Hypothalamus (tissue), 51 donors: ENCODE results near the gene METTL9.
"Not testable (repeated sequence)": the region's sequence is repeated elsewhere in the genome, so short reads cannot be mapped to it uniquely, and the experiment has no call there.

Experiments
- DNase-seq, 51 donors: peaks; one replicate each; lab custom pipeline; 2025; lab: John Stamatoyannopoulos, UW

Gene METTL9

DNA sequence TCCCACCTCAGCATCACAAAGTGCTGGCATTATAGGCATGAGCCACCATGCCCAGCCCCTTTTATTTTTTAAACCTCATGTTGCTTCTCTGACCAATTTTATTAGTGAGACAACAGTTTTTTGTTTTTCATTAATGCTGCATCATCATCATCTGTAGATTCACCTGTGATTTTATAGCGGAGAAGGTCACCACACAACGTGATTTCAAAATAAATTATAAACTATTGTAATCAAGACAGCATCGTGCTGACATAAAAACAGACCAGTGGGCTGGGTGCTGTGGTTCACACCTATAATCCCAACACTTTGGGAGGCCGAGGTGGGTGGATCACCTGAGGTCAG, 28.7 kb upstream of the METTL9 start:
- no peak for DNase-seq

- not testable (repeated sequence) for DNase-seq
Measured at GRCh38 chr16:21573506-21573905, 25.9 kb upstream of the METTL9 start.

- DNase-seq: no peak
Measured at GRCh38 chr16:21574372-21574771, 25.0 kb upstream of the METTL9 start.

DNA sequence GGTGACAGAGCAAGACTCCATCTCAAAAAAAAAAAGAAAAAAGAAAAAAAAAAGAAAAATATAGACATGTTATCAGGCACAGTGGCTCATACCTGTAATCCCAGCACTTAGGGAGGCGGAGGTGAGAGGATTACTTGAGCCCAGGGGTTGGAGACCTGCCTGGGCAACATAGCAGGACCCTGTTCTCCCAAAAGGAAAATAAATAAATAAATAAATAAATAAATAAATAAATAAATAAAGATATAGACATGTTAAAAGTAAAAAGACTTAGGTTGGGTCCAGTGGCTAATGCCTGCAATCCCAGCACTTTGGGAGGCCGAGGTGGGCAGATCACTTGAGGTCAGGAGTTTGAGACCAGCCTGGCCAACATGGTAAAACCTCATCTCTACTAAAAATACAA, 23.1 kb upstream of the METTL9 start:
- not testable (repeated sequence) for DNase-seq

DNA sequence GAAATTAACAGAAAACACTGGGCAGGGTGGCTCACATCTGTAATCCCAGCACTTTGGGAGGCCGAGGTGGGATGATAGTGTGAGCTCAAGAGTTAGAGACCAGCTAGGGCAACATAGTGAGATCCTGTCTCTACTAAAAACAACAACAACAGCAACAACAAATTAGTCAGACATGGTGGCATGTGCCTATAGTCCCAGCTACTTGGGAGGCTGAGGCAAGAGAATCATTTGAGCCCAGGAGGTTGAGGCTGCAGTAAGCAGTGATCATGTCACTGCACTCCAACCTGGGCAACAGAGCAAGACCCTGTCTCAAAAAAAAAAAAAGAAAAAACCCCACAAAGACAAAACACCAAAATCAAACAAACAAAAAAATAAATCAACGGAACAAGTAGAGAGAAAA, 21.9 kb upstream of the METTL9 start:
- DNase-seq: not testable (repeated sequence)

DNA sequence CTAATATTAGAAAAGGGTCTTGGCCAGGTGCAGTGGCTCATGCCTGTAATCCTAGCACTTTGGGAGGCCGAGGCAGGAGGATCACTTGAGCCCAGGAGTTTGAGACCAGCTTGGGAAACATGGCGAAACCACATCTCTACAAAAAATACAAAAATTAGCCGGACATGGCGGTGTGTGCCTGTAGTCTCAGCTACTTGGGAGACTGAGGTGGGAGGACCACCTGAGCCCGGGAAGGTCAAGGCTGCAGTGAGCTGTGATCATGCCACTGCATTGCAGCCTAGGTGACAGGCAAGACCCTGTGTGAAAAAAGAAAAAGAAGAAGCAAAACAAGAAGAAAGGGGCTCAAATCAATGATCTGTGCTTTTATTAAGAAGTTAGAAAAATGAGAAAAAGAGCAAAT, 21.1 kb upstream of the METTL9 start:
- DNase-seq: not testable (repeated sequence)

DNA sequence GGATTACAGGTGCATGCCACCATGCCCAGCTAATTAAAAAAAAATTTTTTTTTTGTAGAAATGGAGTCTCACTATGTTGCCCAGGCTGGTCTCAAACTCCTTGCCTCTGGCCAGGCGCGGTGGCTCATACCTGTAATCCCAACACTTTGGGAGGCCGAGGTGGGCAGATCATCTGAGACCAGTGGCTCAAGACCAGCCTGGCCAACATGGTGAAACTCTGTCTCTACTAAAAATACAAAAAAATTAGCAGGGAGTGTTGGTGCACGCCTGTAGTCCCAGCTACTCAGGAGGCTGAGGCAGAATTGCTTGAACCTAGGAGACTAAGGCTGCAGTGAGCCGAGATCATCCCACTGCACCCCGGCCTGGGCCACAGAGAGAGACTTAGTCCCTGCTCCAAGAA, 19.2 kb upstream of the METTL9 start:
- not testable (repeated sequence) for DNase-seq

GRCh38 chr16:21580807-21581206, 18.6 kb upstream of the METTL9 start:
- DNase-seq: no peak

DNA sequence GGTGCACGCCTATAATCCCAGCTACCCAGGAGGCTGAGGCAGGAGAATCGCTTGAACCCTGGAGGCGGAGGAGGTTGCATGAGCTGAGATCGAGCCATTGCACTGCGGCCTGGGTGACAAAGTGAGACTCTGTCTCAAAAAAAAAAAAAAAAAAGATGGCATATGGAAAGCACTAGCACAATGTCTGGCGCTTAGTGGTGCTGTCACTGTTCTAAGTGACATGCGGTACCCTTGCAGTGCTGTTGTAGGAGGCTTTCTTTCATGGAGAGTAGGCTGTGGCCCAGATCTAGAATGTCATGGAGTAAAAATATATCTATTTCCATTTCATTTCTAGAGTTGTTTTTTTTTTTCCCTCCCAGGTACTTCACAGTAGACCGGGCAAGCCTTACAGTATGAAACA, 14.6 kb upstream of the METTL9 start:
- DNase-seq: no peak

GRCh38 chr16:21588593-21588992, 10.8 kb upstream of the METTL9 start:
- not testable (repeated sequence) for DNase-seq

DNA sequence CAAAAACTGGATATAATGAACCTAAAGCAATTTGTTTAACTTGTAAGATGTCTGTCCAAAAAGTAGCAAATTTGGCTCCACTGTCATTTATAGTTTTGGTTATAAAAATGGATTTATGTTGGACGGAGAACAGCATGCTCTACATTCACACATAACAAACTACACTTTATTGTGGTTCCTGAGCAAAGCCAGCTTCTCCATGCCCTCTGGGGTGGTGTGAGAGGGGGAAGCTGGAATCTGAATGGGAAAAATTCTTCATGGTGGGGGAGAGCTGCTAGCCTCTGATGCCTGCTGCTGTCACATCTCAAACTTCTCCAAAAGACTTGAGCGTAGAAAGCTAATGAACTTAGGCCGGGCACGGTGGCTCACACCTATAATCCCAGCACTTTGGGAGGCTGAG, 9.8 kb upstream of the METTL9 start:
- DNase-seq: no peak

- DNase-seq: no peak
Measured at GRCh38 chr16:21590287-21590686, 9.1 kb upstream of the METTL9 start.

DNA sequence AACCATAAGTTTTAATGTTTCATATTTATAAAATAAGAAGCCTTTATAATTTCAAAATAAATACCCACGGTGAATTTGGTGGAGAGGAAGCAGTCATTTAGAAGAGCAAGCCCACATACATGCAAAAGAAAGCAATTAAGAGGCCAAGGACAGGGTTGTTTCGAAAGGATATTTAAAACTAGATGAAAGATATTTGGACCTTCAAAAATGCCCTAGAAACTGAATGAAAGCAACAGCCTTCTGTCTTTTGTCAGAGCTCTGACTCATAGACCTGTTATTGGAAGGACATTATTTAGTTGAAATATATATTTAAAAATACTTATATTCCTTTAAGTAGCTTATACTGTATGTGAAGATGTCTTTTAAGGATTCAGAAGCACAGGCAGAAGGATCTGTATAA, 8.6 kb upstream of the METTL9 start:
- no peak for DNase-seq

DNA sequence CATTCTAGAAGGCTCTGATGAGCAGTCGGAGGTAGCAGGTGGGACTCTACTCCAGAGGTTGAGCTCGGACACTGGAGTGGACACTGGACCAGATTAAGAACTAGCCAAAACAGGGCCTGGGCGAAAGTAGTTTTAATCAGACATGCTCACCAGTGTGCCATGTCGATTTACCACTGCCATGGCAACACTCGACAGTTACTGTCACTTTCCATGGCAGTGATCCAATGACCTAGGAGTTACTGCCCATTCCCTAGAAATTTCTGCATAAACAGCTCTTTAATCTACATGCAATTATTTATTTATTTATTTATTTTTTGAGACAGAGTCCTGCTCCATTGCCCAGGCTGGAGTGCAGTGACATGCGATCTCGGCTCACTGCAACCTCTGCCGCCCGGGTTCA, 7.2 kb upstream of the METTL9 start:
- no peak for DNase-seq

DNA sequence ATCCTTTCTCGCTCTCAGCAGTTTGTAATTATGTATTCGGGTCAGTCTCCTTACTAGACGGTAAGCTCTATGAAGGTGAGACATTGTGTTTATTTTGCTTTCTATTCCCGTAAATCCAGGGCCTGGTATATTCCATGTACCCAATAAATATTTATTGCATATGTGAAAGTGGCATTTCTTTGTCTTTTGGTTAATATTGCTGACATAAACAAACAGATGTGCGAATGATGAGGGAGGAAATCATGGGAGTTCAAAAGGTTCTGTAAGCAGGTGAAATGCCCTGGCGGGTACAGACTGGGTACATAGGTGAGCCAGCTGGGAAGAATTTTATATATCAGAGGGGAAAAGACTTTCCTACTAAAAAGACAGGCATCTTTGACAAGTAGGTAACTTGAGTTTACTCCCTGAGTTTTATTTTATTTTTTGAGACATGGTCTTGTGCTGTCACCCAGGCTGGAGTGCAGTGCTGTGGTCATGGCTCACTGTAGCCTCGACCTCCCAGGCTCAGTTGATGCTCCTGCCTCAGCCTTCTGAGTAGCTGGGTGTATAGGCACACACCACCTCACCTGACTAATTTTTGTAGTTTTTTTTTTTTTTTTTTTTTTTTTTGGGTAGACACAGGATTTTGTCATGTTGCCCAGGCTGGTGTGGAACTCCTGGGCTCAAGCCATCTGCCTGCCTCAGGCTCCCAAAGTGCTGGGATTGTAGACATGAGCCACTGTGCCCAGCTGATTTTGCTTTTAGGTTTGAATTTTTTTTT, 5.7 kb upstream of the METTL9 start:
- DNase-seq: no peak

DNA sequence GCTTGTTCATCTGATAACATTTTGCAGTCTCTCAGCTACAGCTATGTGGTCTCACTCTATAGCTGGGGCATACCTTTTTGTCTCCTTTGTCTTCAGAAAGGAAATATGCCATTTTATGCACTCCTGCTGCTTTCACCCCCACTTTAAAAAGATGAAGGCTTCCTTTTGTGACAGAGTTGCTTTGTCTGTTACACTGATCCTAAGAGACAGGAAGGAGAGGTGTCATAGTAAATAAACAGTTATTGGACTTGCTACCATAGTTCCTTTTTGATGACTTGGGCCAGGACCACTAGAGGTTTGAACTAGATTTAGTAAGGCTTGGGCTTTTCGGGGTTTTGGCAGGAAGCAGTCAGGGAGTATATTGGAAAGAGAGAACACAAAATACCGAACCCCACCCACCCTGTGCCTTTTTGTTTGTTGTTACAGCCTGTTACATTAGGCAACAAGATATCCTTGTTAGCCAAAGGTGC, 1.8 kb upstream of the METTL9 start:
- no peak for DNase-seq

- DNase-seq: no peak
Measured at GRCh38 chr16:21598206-21598605, 1.2 kb upstream of the METTL9 start.

DNA sequence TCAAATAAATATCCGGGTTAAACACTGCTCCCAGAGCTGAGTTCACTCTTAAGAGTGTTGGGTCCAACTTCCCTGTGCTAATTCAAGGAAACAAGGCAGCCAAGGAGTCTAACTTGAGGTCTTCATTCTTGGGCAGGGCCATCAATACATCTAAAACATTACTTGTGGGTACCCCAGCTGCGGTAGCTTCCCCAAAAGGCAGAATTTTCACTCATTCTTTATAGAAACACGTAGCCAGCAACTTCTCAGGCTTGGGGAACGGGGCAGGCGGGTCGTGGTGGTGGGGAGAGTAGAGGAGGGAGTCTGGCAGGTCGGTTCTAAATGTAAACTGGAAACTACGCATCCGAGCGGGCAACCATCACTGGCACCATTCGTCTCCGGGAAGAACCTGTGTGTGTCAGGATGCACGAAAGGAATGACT, 666 bp upstream of the METTL9 start:
- DNase-seq: peak in 9 of 51 donors; percentile 35 to 74 (median 51)

DNA sequence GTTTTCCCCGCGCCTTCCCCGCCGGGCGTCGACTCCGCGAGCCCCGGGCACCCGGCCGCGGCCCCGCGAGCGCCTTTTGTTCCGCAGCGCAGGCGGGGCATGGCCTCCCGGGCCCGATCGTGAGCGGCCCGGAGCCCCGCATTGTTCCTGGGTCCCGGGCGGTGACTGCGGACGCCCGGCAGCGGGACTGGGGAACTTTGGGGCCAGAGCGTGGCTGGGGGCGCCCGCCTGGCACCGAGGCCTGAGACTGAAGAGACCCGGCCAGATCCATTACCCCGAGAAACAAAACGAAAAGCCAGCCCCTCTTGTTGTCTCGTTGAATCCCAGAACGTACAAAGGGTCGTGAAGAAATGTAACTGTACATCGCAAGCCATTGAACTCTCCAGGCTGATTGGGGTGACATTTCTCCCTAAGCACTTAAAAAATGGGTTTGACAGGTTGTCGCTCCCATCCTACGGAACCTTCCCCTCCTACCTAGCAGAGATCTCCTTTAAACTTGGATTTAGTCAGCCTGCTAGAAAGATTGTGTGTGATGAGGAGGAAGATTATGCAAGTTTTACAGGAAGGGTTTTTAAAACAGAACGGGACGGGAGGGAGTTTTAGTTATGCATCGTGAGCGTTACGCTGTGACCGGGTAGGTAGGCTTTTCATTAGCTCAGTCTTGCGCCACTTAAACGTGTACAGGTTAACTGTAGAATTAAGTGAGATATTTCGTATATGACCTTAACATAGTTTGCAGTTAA, 825 bp downstream of the METTL9 start:
- peak in 10 of 51 donors; percentile 18 to 54 (median 40) for DNase-seq

DNA sequence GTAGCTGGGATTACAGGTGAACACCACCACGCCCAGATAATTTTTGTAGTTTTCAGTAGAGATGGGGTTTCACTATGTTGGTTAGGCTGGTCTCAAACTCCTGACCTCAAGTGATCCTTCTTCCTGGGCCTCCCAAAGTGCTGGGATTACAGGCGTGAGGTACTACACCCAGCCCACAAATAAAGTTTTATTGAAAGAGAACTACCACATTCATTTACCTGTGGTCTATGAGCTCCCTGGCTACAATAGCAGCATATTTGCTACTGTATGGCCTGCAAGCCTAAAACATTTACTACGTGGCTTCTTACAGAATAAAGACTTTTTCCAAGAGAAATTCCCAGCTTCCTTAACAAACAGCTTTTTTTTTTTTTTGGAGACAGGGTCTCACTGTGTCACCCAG, 3.4 kb downstream of the METTL9 start:
- no peak for DNase-seq

- peak in 3 of 51 donors; percentile 9 to 14 (median 12) for DNase-seq
Measured at GRCh38 chr16:21603928-21604327, 4.6 kb downstream of the METTL9 start.

DNA sequence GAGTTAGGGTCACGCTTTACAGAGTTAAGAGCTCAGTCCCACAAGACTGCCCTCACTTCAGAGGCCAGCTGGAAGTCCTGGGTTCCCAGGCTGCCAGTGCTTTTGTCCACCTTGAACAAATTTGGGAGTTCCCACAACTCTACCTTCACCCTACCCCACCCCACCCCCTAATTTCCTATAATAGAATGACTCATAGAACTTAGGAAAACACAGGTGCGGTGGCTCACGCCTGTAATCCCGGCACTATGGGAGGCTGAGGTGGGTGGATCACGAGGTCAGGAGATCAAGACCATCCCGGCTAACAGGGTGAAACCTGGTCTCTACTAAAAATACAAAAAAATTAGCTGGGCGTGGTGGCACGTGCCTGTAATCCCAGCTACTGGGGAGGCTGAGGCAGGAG, 6.5 kb downstream of the METTL9 start:
- DNase-seq: not testable (repeated sequence)
